Bronchial epithelial cell (primary cell): ENCODE data around the gene OR9I1. TPM values are rescaled to one million over a fixed set of nuclear protein-coding genes. Genes with fewer than 3 reads are reported as not detected.

Experiments used
- DNase-seq: peaks from one replicate; pipeline ENCODE4 v3.0.0-alpha.2; 2010; ENCODE audit warnings: low read depth
- FAIRE-seq: peaks from 2 replicates; lab custom pipeline; 2011; peaks lifted over from hg19 to GRCh38; lab: Jason Lieb, UNC
- H3K27me3 ChIP-seq: 2 replicates; pipeline ENCODE4 v1.5.1; 2011; ENCODE audit warnings: low read length; ENCODE audit not compliant: control insufficient read depth, insufficient read depth
- H3K36me3 ChIP-seq: 2 replicates; pipeline ENCODE4 v1.5.1; 2011; ENCODE audit warnings: low read length; ENCODE audit not compliant: control insufficient read depth, insufficient read depth
- H3K4me3 ChIP-seq: 2 replicates; pipeline ENCODE4 v1.5.1; 2011; ENCODE audit warnings: mild to moderate bottlenecking, low read depth, low read length, control low read depth
- total RNA-seq: library from RNA; depleted of rRNA; stranded (reverse); fragments of >200 nt; gene quantifications from 2 replicates; pipeline ENCODE4 v1.2.1, GENCODE V29; 2014
- TF ChIP-seq, protein P1 (sequence below): IDR thresholded peaks from 2 replicates; pipeline ENCODE4 v1.5.1; 2011; ENCODE audit warnings: mild to moderate bottlenecking, moderate library complexity, low read length, control low read depth, inconsistent platforms; ENCODE audit not compliant: insufficient read depth, severe bottlenecking

OR9I1 gene
- total RNA-seq, 1 donor from 2014 or later: not detected

GRCh38 chr11:58135171-58135570, 9.8 kb upstream of the OR9I1 start:
- no peak for DNase-seq
- Histone ChIP-seq H3K4me3 (no peak overlapping the region), H3K27me3 (no peaks in the 10 kb centered on the region), H3K36me3 (no peaks in the 10 kb centered on the region)
- TF ChIP-seq, protein P1, sequence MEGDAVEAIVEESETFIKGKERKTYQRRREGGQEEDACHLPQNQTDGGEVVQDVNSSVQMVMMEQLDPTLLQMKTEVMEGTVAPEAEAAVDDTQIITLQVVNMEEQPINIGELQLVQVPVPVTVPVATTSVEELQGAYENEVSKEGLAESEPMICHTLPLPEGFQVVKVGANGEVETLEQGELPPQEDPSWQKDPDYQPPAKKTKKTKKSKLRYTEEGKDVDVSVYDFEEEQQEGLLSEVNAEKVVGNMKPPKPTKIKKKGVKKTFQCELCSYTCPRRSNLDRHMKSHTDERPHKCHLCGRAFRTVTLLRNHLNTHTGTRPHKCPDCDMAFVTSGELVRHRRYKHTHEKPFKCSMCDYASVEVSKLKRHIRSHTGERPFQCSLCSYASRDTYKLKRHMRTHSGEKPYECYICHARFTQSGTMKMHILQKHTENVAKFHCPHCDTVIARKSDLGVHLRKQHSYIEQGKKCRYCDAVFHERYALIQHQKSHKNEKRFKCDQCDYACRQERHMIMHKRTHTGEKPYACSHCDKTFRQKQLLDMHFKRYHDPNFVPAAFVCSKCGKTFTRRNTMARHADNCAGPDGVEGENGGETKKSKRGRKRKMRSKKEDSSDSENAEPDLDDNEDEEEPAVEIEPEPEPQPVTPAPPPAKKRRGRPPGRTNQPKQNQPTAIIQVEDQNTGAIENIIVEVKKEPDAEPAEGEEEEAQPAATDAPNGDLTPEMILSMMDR: no peak
- no peak for FAIRE-seq

DNA sequence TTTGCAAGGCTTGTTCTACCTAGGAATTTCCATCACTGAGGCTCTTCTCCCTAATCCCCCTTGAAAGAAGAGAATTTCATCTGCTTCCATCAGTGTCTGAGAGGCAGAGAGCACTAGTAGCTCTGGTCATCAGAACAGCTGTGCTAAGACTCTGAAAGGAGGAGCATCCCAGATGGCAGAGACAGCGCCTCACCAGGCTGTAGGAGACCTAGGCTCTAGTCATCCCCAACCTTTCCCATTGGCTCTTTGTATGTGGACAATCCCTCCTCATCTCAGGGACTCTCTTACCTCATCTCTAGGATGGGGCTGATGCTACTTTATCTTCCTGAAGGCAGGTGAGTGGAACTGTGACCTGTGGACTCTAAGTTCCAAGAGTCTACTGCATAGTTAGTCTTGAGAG, 8.8 kb upstream of the OR9I1 start:
- Histone ChIP-seq H3K36me3 (no peaks in the 10 kb centered on the region), H3K4me3 (no peak overlapping the region), H3K27me3 (no peaks in the 10 kb centered on the region)
- TF ChIP-seq, protein P1: no peak
- no peak for DNase-seq
- FAIRE-seq: no peak

- DNase-seq: peak; percentile 18
- Histone ChIP-seq H3K27me3 (no peaks in the 10 kb centered on the region), H3K36me3 (no peaks in the 10 kb centered on the region), H3K4me3 (no peak overlapping the region)
- FAIRE-seq: no peak
- TF ChIP-seq, protein P1: no peak
Measured at GRCh38 chr11:58133309-58134076, 8.2 kb upstream of the OR9I1 start.

- H3K27me3 ChIP-seq: no peaks in the 10 kb centered on the region
- H3K4me3 ChIP-seq: no peak overlapping the region
- DNase-seq: no peak
- H3K36me3 ChIP-seq: no peaks in the 10 kb centered on the region
- no peak for FAIRE-seq
- TF ChIP-seq, protein P1: no peak
Measured at GRCh38 chr11:58127350-58127749, 2.0 kb upstream of the OR9I1 start.

DNA sequence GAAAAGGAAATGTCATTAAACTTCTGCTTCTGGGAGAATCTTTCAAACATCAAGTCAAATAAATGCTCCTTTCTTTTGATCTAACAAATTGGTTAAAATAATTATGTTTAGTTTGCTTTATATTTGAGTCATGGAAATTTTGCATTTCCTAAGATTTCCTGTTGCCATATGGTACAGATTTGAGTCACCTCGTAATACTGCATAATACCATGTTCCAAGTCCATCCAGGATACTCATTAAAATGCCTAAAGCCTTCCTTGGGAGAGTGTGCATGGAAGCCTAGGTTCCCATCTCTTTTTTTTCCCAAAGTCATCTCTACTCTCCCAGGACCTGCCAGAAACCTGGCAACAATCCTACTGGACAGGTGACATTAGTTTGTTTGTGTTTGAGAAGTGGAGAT, 4.2 kb downstream of the OR9I1 start:
- Histone ChIP-seq H3K36me3 (no peaks in the 10 kb centered on the region), H3K27me3 (no peaks in the 10 kb centered on the region), H3K4me3 (no peak overlapping the region)
- TF ChIP-seq, protein P1: no peak
- no peak for FAIRE-seq
- no peak for DNase-seq

DNA sequence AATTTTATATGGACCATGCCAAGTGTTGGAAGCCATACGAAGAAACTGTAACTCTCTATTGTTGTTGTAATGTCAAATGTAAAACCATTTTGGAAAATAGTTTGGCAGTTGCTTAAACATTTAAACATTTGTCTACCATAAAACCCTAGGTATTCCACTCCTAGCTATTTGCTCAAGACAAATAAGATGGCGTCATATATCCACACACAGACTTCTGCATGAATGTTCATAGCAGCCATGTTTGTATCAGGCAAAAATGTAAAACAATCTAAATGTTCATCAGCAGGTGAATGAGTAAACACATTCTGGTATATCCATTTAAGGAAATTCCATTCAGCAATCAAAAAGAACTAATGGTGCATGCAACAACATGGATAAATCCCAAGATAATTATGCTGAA, 27.9 kb downstream of the OR9I1 start:
- H3K4me3 ChIP-seq: no peak overlapping the region
- no peaks in the 10 kb centered on the region for H3K36me3 ChIP-seq
- FAIRE-seq: no peak
- DNase-seq: no peak
- no peaks in the 10 kb centered on the region for H3K27me3 ChIP-seq
- TF ChIP-seq, protein P1: no peak
